Mucosa of descending colon (tissue), 3 donors: ENCODE data around the gene MLH1. TPM values are rescaled to one million over a fixed set of nuclear protein-coding genes. Genes with fewer than 3 reads are reported as not detected.

Experiments used
- ATAC-seq: fragments of 200-7000 bp; cut with Tn5 transposase; one replicate; pipeline ENCODE4 v1.9.1; 2020; ENCODE audit warnings: mild to moderate bottlenecking, moderate library complexity
- DNase-seq, 3 donors: peaks; one replicate each; pipeline ENCODE4 v3.0.0-alpha.2; 2020
- H3K36me3 ChIP-seq: fragments of 200-600 bp; one replicate; pipeline ENCODE4 v1.8.0; 2021; ENCODE audit warnings: low read depth, mild to moderate bottlenecking
- H3K4me1 ChIP-seq: fragments of 200-600 bp; one replicate; pipeline ENCODE4 v1.8.0; 2021; ENCODE audit warnings: low read depth, mild to moderate bottlenecking
- H3K4me3 ChIP-seq: fragments of 200-600 bp; one replicate; pipeline ENCODE4 v1.8.0; 2021; ENCODE audit warnings: mild to moderate bottlenecking
- H3K9me3 ChIP-seq: fragments of 200-600 bp; one replicate; pipeline ENCODE4 v1.8.0; 2021; ENCODE audit warnings: mild to moderate bottlenecking
- CTCF ChIP-seq: fragments of 200-600 bp; IDR thresholded peaks from one replicate; pipeline ENCODE4 v1.8.0; 2022; ENCODE audit warnings: antibody characterized with exemption, mild to moderate bottlenecking
- intact Hi-C, 2 donors: fragments of 100-400 bp; cut with DNase I in 1 of 2; cut with micrococcal nuclease in 1 of 2; formaldehyde crosslinking; loops; one replicate each; pipeline versions ENCODE4 v1.11.0 to v1.11.1; 2022; cut with DNase I, micrococcal nuclease
- total RNA-seq, 3 donors: library from RNA; stranded (reverse); fragmentation: NEBNext Ultra II Directional in 2 of 3; extraction: Animal tissue kit (Norgen Biotek cat#: 25700) in 2 of 3; gene quantifications; one replicate each; pipeline versions ENCODE4 v1.2.1 to v1.2.4, GENCODE V29; 2021 to 2023
- donor health status: DM: no; HTN: no; CAD: no; lungs with moderate emphysema.
- donor health status: DM: no; HTN: no; CAD: no.
- donor health status: DM: no; HTN: yes; CAD: no.

MLH1 gene
- total RNA-seq, 3 donors from 2014 or later, result 15.4 to 25.9 (median 23.7) TPM

- peaks cover 6% of the 10 kb centered on the region for H3K36me3 ChIP-seq
- intact Hi-C loops, result no loop called here
- peaks cover 24% of the 10 kb centered on the region for H3K4me1 ChIP-seq
- TF ChIP-seq CTCF, result peak; percentile 9
- peak within 1 kb of the TSS; percentile 37 for H3K4me3 ChIP-seq
- H3K9me3 ChIP-seq, result no peaks in the 10 kb centered on the region
- ATAC-seq, result peak; percentile 92
- peak in 2 of 3 donors; percentile 94 to 97 for DNase-seq
Measured at GRCh38 chr3:36992806-36993325, 452 bp upstream of the MLH1 start, which contains the start of gene EPM2AIP1. TSS of gene EPM2AIP1 (minus strand) at chr3:36993131. CDS start at chr3:36993077, 54 bp downstream.

DNA sequence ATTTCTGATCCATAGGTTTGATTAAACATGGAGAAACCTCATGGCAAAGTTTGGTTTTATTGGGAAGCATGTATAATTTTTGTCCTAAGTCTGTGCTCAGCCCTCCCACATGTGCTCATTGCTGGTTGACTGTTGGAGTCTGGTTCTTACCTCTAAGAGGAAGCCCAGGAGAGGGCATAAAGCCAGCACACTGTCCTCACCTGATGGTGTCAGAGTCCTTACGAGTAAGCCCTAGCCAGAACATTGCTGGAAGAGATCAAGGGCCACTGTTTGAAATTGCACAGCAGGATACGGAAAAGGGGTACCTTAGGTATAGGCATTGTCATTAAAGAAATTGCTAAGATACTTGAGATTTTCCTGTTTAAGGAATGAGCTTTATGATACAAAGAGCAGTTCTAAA, 21.3 kb downstream of the MLH1 start:
- DNase-seq (no peak), ATAC-seq (no peak)
- Histone ChIP-seq H3K4me3 (no peak overlapping the region), H3K4me1 (no peaks in the 10 kb centered on the region), H3K36me3 (no peaks in the 10 kb centered on the region), H3K9me3 (no peaks in the 10 kb centered on the region)
- TF ChIP-seq CTCF, result no peak
- intact Hi-C loops, result no loop called here

GRCh38 chr3:37015642-37016041, 22.3 kb downstream of the MLH1 start:
- H3K36me3 ChIP-seq, result no peaks in the 10 kb centered on the region
- intact Hi-C loops, result no loop called here
- no peak for DNase-seq
- no peak overlapping the region for H3K4me3 ChIP-seq
- no peak for TF ChIP-seq CTCF
- no peaks in the 10 kb centered on the region for H3K4me1 ChIP-seq
- no peaks in the 10 kb centered on the region for H3K9me3 ChIP-seq
- ATAC-seq, result no peak

GRCh38 chr3:37016903-37017302, 23.6 kb downstream of the MLH1 start:
- no peaks in the 10 kb centered on the region for H3K9me3 ChIP-seq
- no peaks in the 10 kb centered on the region for H3K36me3 ChIP-seq
- no peak for DNase-seq
- H3K4me1 ChIP-seq, result no peaks in the 10 kb centered on the region
- ATAC-seq, result no peak
- no peak for TF ChIP-seq CTCF
- intact Hi-C loops, result no loop called here
- no peak overlapping the region for H3K4me3 ChIP-seq

- intact Hi-C loops, result no loop called here
- no peak for TF ChIP-seq CTCF
Measured at GRCh38 chr3:37017683-37018082, 24.4 kb downstream of the MLH1 start.

DNA sequence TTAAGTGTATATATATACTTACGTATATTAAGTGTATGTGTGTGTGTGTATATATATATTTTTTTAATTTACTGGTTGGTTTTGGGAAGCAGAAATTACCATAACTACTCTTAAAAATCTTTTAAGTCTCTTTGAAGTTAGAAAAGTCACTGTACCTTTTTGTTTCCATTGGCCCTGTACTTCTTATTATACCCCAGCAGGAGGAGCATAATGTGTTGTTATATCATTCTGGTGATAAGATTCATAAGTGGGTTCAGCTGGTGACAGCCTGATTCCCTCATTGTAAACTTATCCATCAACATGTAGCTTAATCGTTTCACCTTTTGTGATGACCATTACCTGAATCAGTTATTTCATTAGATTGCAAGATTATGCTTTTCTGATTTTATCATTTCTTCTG, 30.8 kb downstream of the MLH1 start:
- no peak for TF ChIP-seq CTCF
- no peaks in the 10 kb centered on the region for H3K36me3 ChIP-seq
- no peak for ATAC-seq
- H3K4me3 ChIP-seq, result no peak overlapping the region
- no peaks in the 10 kb centered on the region for H3K9me3 ChIP-seq
- no peak for DNase-seq
- no peaks in the 10 kb centered on the region for H3K4me1 ChIP-seq
- intact Hi-C loops, result no loop called here

More at GRCh38 chr3:37017683-37018082, 24.4 kb downstream of the MLH1 start:
- H3K9me3 ChIP-seq, result no peaks in the 10 kb centered on the region
- H3K36me3 ChIP-seq, result no peaks in the 10 kb centered on the region
- ATAC-seq (no peak), DNase-seq (no peak)
- no peaks in the 10 kb centered on the region for H3K4me1 ChIP-seq
- H3K4me3 ChIP-seq, result no peak overlapping the region
